GM23248 (cell line): ENCODE results near the gene ITGA8.

Experiments
- EZH2 ChIP-seq: fragments of 200-600 bp; sonication (generic); IDR thresholded peaks from 2 replicates; pipeline ENCODE4 v1.6.1; 2018; ENCODE audit warnings: antibody characterized with exemption, mild to moderate bottlenecking; ENCODE audit not compliant: insufficient read depth, poor library complexity, severe bottlenecking
- EZH2phosphoT487 ChIP-seq: fragments of 200-600 bp; sonication (generic); IDR thresholded peaks from 2 replicates; pipeline ENCODE4 v1.6.1; 2018; ENCODE audit warnings: antibody characterized with exemption, moderate library complexity, mild to moderate bottlenecking, low read depth; ENCODE audit not compliant: insufficient read depth

GRCh38 chr10:15626937-15627336 lies 92.8 kb downstream of the ITGA8 start:
- TF ChIP-seq EZH2, result no peak
- no peak for TF ChIP-seq EZH2phosphoT487
